Heart right ventricle (tissue), 16 donors: ENCODE measurements around the gene PTAFR. TPM values are rescaled to one million over a fixed set of nuclear protein-coding genes. Genes with fewer than 3 reads are reported as not detected.

ENCODE experiments used
- ATAC-seq, 8 donors: fragments of 200-7000 bp; cut with Tn5 transposase; one replicate each; pipeline ENCODE4 v1.9.1; 2020; ENCODE audit warnings: mild to moderate bottlenecking in 8 of 8, moderate library complexity in 8 of 8, moderate number of reproducible peaks in 1 of 8
- DNase-seq, 2 donors: peaks; one replicate each; pipeline ENCODE4 v3.0.0-alpha.2; 2020
- H3K27ac ChIP-seq, 10 donors: fragments of 200-600 bp; sonication (generic) in 2 of 10; one replicate each; pipeline versions ENCODE4 v1.5.0 to v1.8.0; 2020 to 2022; ENCODE audit warnings: mild to moderate bottlenecking in 3 of 10
- H3K27me3 ChIP-seq, 7 donors: fragments of 200-600 bp; one replicate each; pipeline ENCODE4 v1.8.0; 2021 to 2022; ENCODE audit warnings: mild to moderate bottlenecking in 2 of 7
- H3K36me3 ChIP-seq, 9 donors: fragments of 200-600 bp; sonication (generic) in 1 of 9; one replicate each; pipeline versions ENCODE4 v1.5.0 to v1.8.0; 2020 to 2022; ENCODE audit warnings: mild to moderate bottlenecking in 2 of 9
- H3K4me1 ChIP-seq, 9 donors: fragments of 200-600 bp; sonication (generic) in 1 of 9; one replicate each; pipeline versions ENCODE4 v1.5.0 to v1.8.0; 2020 to 2022; ENCODE audit warnings: mild to moderate bottlenecking in 4 of 9
- H3K4me3 ChIP-seq, 10 donors: fragments of 200-600 bp; sonication (generic) in 2 of 10; one replicate each; pipeline versions ENCODE4 v1.5.0 to v1.8.0; 2020 to 2022; ENCODE audit warnings: mild to moderate bottlenecking in 7 of 10, moderate library complexity in 2 of 10
- H3K9me3 ChIP-seq, 11 donors: fragments of 200-600 bp in 10 of 11; sonication (generic) in 2 of 11; one replicate each; pipeline versions ENCODE4 v1.5.0 to v1.8.0; 2013 to 2022; ENCODE audit warnings: mild to moderate bottlenecking in 2 of 11, control low read depth in 1 of 11, moderate library complexity in 1 of 11
- CTCF ChIP-seq, 9 donors: fragments of 200-600 bp; sonication (generic) in 2 of 9; IDR thresholded peaks; one replicate each; pipeline versions ENCODE4 v1.5.0 to v1.8.0; 2021 to 2022; ENCODE audit warnings: antibody characterized with exemption in 9 of 9, mild to moderate bottlenecking in 5 of 9, moderate library complexity in 1 of 9
- WGBS, 2 donors: extraction: QIAGEN DNeasy Blood & Tissue Kit; methylation state at CpG; one replicate each; pipeline ENCODE4 v1.1.7; 2013; ENCODE audit warnings: inconsistent platforms in 1 of 2; 5-methylcytosine and 5-hydroxymethylcytosine counted together
- intact Hi-C, 10 donors: fragments of 100-400 bp; cut with DNase I; formaldehyde crosslinking; loops; one replicate each; pipeline versions ENCODE4 v1.11.1 to v1.14.2; 2022
- polyA plus RNA-seq, 2 donors: library from polyadenylated mRNA; stranded (reverse); fragments of 200-250 nt; gene quantifications; one replicate each; pipeline ENCODE4 v1.2.3, GENCODE V29; 2013
- total RNA-seq, 10 donors: library from RNA; stranded (reverse); fragmentation: NEBNext Ultra II Directional in 3 of 10; extraction: Animal tissue kit (Norgen Biotek cat#: 25700) in 3 of 10; gene quantifications; one replicate each; pipeline versions ENCODE4 v1.2.1 to v1.2.4, GENCODE V29; 2021 to 2023
- donor health status: Arrhythmogenic right ventricular cardiomyopathy.
- donor health status: ischemic (EF 13 %, LVEDD 7.1; RV severe dilation, severe dysfunction).
- donor health status: healthy with polysubstance abuse.
- donor health status: DM: no; HTN: yes; CAD: no.
- donor health status: DM: no; HTN: no; CAD: no.
- donor health status: ischemic (EF 25% LVEDD 6.9; RV normal size, moderate dysfunction).
- donor health status: ischemic (EF 25% LVEDD 5.7; RV mildly dilated, moderate dysfunction).
- donor health status: healthy.
- donor health status: DM: yes; HTN: yes; CAD: no.
- donor health status: Ischemic cardiomyopathy.
- donor health status: ischemic (EF 35%, LVEDD 5.7; RV mildly dilated, moderate dysfunction).
- donor health status: nonischemic (EF 11% LVEDD 7.7; RV severe dilation, severe dysfunction).
- donor health status: DM: yes; HTN: yes; CAD: no.
- donor health status: PGD.
- donor health status: ischemic (EF 29% LVEDD 5.4; RV normal size, mild dysfunction).
- donor health status: nonischemic (EF 23%, LVEDD 6.1; RV moderate dilation, normal function).

PTAFR gene
- total and polyA plus RNA-seq, 12 donors = 0.73 to 13.4 (median 1.4) TPM

- peak; percentile 83 to 98 (median 92) for ATAC-seq
- H3K4me1 ChIP-seq = peaks cover 0 to 12% (median 0%) of the 10 kb centered on the region in 9 donors
- peak in 1 of 2 donors; percentile 48 for DNase-seq
- 62 to 74% methylated on average over 5 of the region's 5 CpGs for WGBS, 2 donors
- H3K36me3 ChIP-seq = no peaks in the 10 kb centered on the region
- intact Hi-C loops = no loop called here
- H3K9me3 ChIP-seq = no peaks in the 10 kb centered on the region
- peak overlapping the region in 6 of 10 donors; percentile 6 to 72 (median 64) for H3K27ac ChIP-seq
- no peak overlapping the region for H3K4me3 ChIP-seq
- TF ChIP-seq CTCF (IDR thresholded peaks at IDR 0.05) = no peak
- no peaks in the 10 kb centered on the region for H3K27me3 ChIP-seq
These were observed 77.3 kb downstream of the PTAFR start for GRCh38 chr1:28099050-28099769.

Other genes starting within 250 kb of the PTAFR start
- under 1 TPM in 3 of 10 donors, not detected in 7; 0.44 to 0.83 (median 0.56) TPM for gene SMPDL3B, start 241.7 kb downstream of the PTAFR start, total RNA-seq
- gene SMPDL3B, start 241.7 kb downstream of the PTAFR start, polyA plus RNA-seq = under 1 TPM in 1 of 2 donors, not detected in 1; 0.04 TPM
- gene XKR8, start 216.7 kb downstream of the PTAFR start, total RNA-seq = 1 to 10 TPM; 2.2 to 6.0 (median 4.3) TPM
- 1 to 10 TPM; 4.3 to 5.0 TPM for gene XKR8, start 216.7 kb downstream of the PTAFR start, polyA plus RNA-seq
- gene EYA3, start 88.1 kb downstream of the PTAFR start, total RNA-seq = 10 to 100 TPM; 15.2 to 22.1 (median 17.7) TPM
- gene EYA3, start 88.1 kb downstream of the PTAFR start, polyA plus RNA-seq = 1 to 10 TPM; 3.6 to 9.3 TPM
- gene DNAJC8, start 56.3 kb upstream of the PTAFR start, total RNA-seq = 10 to 100 TPM; 53.9 to 64.5 (median 58.0) TPM
- gene DNAJC8, start 56.3 kb upstream of the PTAFR start, polyA plus RNA-seq = 10 to 100 TPM; 39.7 to 74.0 TPM
- gene ATP5IF1, start 59.4 kb upstream of the PTAFR start, total RNA-seq = 100 to 1,000 TPM; 255 to 482 (median 420) TPM
- 1,000 to 10,000 TPM in 1 of 2 donors, 100 to 1,000 TPM in 1; 311 to 3,942 TPM for gene ATP5IF1, start 59.4 kb upstream of the PTAFR start, polyA plus RNA-seq
- gene SESN2, start 82.8 kb upstream of the PTAFR start, total RNA-seq = 1 to 10 TPM; 1.9 to 6.0 (median 3.6) TPM
- 1 to 10 TPM; 2.4 to 7.9 TPM for gene SESN2, start 82.8 kb upstream of the PTAFR start, polyA plus RNA-seq
- 10 to 100 TPM in 6 of 10 donors, 1 to 10 TPM in 4; 6.5 to 13.9 (median 10.8) TPM for gene MED18, start 152.3 kb upstream of the PTAFR start, total RNA-seq
- gene MED18, start 152.3 kb upstream of the PTAFR start, polyA plus RNA-seq = 10 to 100 TPM; 10.4 to 20.4 TPM
- 10 to 100 TPM; 14.0 to 24.9 (median 18.5) TPM for gene PHACTR4, start 193.1 kb upstream of the PTAFR start, total RNA-seq
- gene PHACTR4, start 193.1 kb upstream of the PTAFR start, polyA plus RNA-seq = 10 to 100 TPM; 17.0 to 36.1 TPM